Adipocyte (in vitro differentiated cells): ENCODE measurements around the gene SFTPD.
A peak's percentile ranks its signal among the peaks of the same experiment; 100 is the strongest.
"Not testable (repeated sequence)": the region's sequence is repeated elsewhere in the genome, so short reads cannot be mapped to it uniquely, and the experiment has no call there.

Experiments
- DNase-seq: peaks from one replicate; pipeline ENCODE4 v3.0.0-alpha.2; 2015; ENCODE audit warnings: low read depth
- H3K27me3 ChIP-seq: replicated peaks from 2 replicates; pipeline ENCODE4 v1.7.0; 2013; ENCODE audit warnings: mild to moderate bottlenecking, low read length, moderate library complexity; ENCODE audit not compliant: control insufficient read depth, insufficient read depth
- H3K36me3 ChIP-seq: 2 replicates; pipeline ENCODE4 v1.7.0; 2013; ENCODE audit warnings: low read length, mild to moderate bottlenecking, moderate library complexity; ENCODE audit not compliant: control insufficient read depth, insufficient read depth, severe bottlenecking
- H3K4me1 ChIP-seq: 2 replicates; pipeline ENCODE4 v1.7.0; 2013; ENCODE audit warnings: mild to moderate bottlenecking, low read length, moderate library complexity; ENCODE audit not compliant: control insufficient read depth, insufficient read depth
- H3K4me3 ChIP-seq: 2 replicates; pipeline ENCODE4 v1.7.0; 2013; ENCODE audit warnings: mild to moderate bottlenecking, low read length, moderate library complexity
- H3K9ac ChIP-seq: 2 replicates; pipeline ENCODE4 v1.7.0; 2013; ENCODE audit warnings: mild to moderate bottlenecking, low read length, moderate library complexity
- H3K9me3 ChIP-seq: 2 replicates; pipeline ENCODE4 v1.7.0; 2013; ENCODE audit warnings: mild to moderate bottlenecking, low read length, moderate library complexity; ENCODE audit not compliant: control insufficient read depth

The SFTPD gene

GRCh38 chr10:79923145-79923544 lies 25.8 kb downstream of the SFTPD start:
- no peak for DNase-seq
- Histone ChIP-seq H3K4me3 (no peak overlapping the region), H3K27me3 (no peaks in the 10 kb centered on the region), H3K4me1 (peaks cover 9% of the 10 kb centered on the region), H3K36me3 (peaks cover 8% of the 10 kb centered on the region), H3K9me3 (no peaks in the 10 kb centered on the region), H3K9ac (no peak overlapping the region)

GRCh38 chr10:79922011-79922412 lies 26.9 kb downstream of the SFTPD start:
- H3K4me1 ChIP-seq, DNase-seq, H3K9me3 ChIP-seq, H3K4me3 ChIP-seq, H3K27me3 ChIP-seq, H3K9ac ChIP-seq, H3K36me3 ChIP-seq: not testable (repeated sequence)

GRCh38 chr10:79915838-79916237 lies 33.1 kb downstream of the SFTPD start:
- not testable (repeated sequence) for H3K9ac ChIP-seq, H3K36me3 ChIP-seq, H3K4me3 ChIP-seq, H3K9me3 ChIP-seq, DNase-seq, H3K27me3 ChIP-seq
- peaks cover 18% of the 10 kb centered on the region for H3K4me1 ChIP-seq

- not testable (repeated sequence) for H3K4me3 ChIP-seq, H3K9ac ChIP-seq
- peak; percentile 39 for DNase-seq
Observed at GRCh38 chr10:79914512-79914911, 34.4 kb downstream of the SFTPD start.

GRCh38 chr10:79910836-79911235 lies 38.1 kb downstream of the SFTPD start:
- no peak for DNase-seq
- H3K4me3 ChIP-seq: no peak overlapping the region
- no peaks in the 10 kb centered on the region for H3K27me3 ChIP-seq
- peaks cover 14% of the 10 kb centered on the region for H3K4me1 ChIP-seq
- no peaks in the 10 kb centered on the region for H3K36me3 ChIP-seq
- H3K9ac ChIP-seq: no peak overlapping the region
- no peaks in the 10 kb centered on the region for H3K9me3 ChIP-seq

More at GRCh38 chr10:79914512-79914911, 34.4 kb downstream of the SFTPD start:
- H3K36me3 ChIP-seq, H3K27me3 ChIP-seq, H3K9me3 ChIP-seq: not testable (repeated sequence)
- peaks cover 18% of the 10 kb centered on the region for H3K4me1 ChIP-seq

- DNase-seq: no peak
- Histone ChIP-seq H3K9me3 (no peaks in the 10 kb centered on the region), H3K4me3 (no peak overlapping the region), H3K4me1 (peaks cover 9% of the 10 kb centered on the region), H3K36me3 (no peaks in the 10 kb centered on the region), H3K27me3 (no peaks in the 10 kb centered on the region), H3K9ac (no peak overlapping the region)
Observed at GRCh38 chr10:79910344-79910743, 38.6 kb downstream of the SFTPD start.

- DNase-seq: peak; percentile 46
- Histone ChIP-seq H3K27me3 (no peaks in the 10 kb centered on the region), H3K36me3 (no peaks in the 10 kb centered on the region)
Observed at GRCh38 chr10:79905322-79906314, 43.3 kb downstream of the SFTPD start.

GRCh38 chr10:79904671-79905321 lies 44.1 kb downstream of the SFTPD start:
- no peaks in the 10 kb centered on the region for H3K36me3 ChIP-seq
- no peaks in the 10 kb centered on the region for H3K9me3 ChIP-seq
- H3K4me3 ChIP-seq: peak overlapping the region; percentile 92
- peak overlapping the region; percentile 92 for H3K9ac ChIP-seq
- H3K4me1 ChIP-seq: no peaks in the 10 kb centered on the region
- no peaks in the 10 kb centered on the region for H3K27me3 ChIP-seq
- DNase-seq: peak; percentile 79

More at GRCh38 chr10:79905322-79906314, 43.3 kb downstream of the SFTPD start:
- Histone ChIP-seq H3K9ac (peak overlapping the region; percentile 92), H3K4me3 (peak overlapping the region; percentile 92), H3K9me3 (no peaks in the 10 kb centered on the region), H3K4me1 (no peaks in the 10 kb centered on the region)

GRCh38 chr10:79901571-79901970 lies 47.3 kb downstream of the SFTPD start:
- H3K36me3 ChIP-seq, H3K9ac ChIP-seq, DNase-seq, H3K4me3 ChIP-seq, H3K27me3 ChIP-seq, H3K9me3 ChIP-seq: not testable (repeated sequence)
- H3K4me1 ChIP-seq: peaks cover 15% of the 10 kb centered on the region

- no peaks in the 10 kb centered on the region for H3K9me3 ChIP-seq
- peak; percentile 49 for DNase-seq
- H3K4me3 ChIP-seq: peak overlapping the region; percentile 16
- H3K9ac ChIP-seq: no peak overlapping the region
- H3K4me1 ChIP-seq: peaks cover 15% of the 10 kb centered on the region
- no peaks in the 10 kb centered on the region for H3K27me3 ChIP-seq
- H3K36me3 ChIP-seq: no peaks in the 10 kb centered on the region
Observed at GRCh38 chr10:79898597-79899325, 50.1 kb downstream of the SFTPD start.

GRCh38 chr10:79892896-79893295 lies 56.0 kb downstream of the SFTPD start:
- H3K4me1 ChIP-seq, H3K9ac ChIP-seq, H3K36me3 ChIP-seq, H3K27me3 ChIP-seq, H3K9me3 ChIP-seq, DNase-seq, H3K4me3 ChIP-seq: not testable (repeated sequence)
